Jurkat, Clone E6-1 (cell line): ENCODE data around the gene TERT.
"Not testable (repeated sequence)": the region's sequence is repeated elsewhere in the genome, so short reads cannot be mapped to it uniquely, and the experiment has no call there.

ENCODE experiments used
- DNase-seq: peaks from one replicate; pipeline ENCODE4 v3.0.0-alpha.2; 2011; ENCODE audit warnings: low read depth, low spot score
- H3K4me3 ChIP-seq: 2 replicates; pipeline ENCODE4 v1.5.1; 2011; ENCODE audit warnings: mild to moderate bottlenecking, low read length, control low read depth, moderate library complexity

Gene TERT

DNA sequence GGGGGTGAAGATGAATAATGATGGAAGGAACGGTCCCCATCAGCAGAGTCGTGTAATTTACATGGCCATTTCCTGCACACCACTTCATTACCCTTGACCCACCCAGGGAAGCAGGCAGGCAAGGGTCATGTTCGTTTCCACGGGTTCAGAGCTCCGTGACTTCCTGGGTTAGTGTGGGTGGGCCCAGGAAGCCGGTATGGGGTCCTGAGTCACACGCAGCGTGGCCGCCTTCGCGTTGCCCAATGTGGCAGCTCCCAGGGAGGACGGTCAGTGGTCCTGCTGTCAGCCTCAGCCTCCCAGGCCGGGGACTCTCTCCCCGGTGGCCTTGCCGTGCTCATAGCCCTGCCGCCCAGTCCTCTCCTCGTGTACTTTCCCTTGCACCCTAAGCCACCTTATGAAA is 5.1 kb upstream of the TERT start:
- no peak for DNase-seq

GRCh38 chr5:1299511-1299850 is 4.6 kb upstream of the TERT start:
- DNase-seq: no peak
- no peak overlapping the region for H3K4me3 ChIP-seq

More for the DNA sequence above, 5.1 kb upstream of the TERT start:
- no peak overlapping the region for H3K4me3 ChIP-seq

DNA sequence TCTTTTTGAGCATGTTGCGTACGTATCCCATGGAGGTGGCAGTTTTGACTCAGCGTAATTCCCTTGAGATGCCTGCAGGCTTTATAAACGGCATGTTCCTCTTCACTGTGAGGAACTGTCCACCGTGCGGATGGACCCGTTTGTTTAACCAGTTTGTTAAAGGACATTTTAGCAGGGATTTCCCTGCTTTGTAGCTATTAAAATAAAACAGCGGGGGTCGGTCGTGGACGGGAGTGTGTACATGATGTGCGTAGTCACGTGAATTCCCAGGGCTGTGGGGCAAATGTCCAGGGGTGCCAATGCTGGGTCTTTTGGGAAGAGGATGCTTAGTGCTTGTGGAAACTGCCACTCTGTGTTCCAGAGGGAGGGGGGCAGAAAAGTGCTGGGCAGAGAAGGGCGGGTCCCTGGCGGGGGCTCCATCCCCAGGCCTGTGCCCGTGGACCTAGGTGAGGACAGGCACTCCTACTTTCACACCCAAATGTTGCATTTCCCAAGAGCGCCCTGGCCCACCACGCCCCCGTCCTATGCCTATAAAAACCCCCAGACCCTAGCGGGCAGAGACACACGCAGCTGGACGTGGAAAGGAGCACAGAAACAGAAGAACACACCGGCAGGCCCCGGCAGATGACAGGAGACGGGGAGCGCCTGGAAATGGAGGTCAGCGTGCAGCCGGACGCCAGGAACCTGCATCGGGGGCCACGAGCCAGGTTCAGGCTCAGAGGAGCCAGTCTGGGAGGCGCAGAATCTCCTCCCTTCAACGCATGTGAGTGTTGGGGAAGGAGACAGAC is 4.0 kb upstream of the TERT start:
- DNase-seq: no peak
- H3K4me3 ChIP-seq: no peak overlapping the region

GRCh38 chr5:1298067-1298551 is 3.2 kb upstream of the TERT start:
- H3K4me3 ChIP-seq: no peak overlapping the region
- no peak for DNase-seq

DNA sequence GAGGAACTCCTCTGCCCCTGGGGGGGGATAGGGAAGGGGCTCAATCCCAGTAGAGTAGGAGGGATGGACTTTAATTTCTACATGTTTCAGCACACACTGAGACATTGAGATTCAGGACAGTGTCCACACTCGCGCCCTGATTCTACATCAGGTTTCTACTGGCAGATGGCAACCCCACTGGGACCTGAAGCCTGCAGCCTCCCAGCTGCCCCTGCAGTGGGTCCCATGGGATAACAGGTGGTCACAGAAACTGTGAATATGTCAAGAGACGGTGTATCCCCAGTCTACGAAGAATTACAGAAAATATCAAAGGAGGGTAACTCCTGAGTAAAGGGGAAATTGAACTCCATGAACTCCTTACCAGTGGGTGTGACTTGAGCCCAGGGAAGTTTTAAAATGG is 2.4 kb upstream of the TERT start:
- no peak for DNase-seq
- no peak overlapping the region for H3K4me3 ChIP-seq

- DNase-seq: no peak
- H3K4me3 ChIP-seq: no peak overlapping the region
Measured at GRCh38 chr5:1295650-1296037, 776 bp upstream of the TERT start.

DNA sequence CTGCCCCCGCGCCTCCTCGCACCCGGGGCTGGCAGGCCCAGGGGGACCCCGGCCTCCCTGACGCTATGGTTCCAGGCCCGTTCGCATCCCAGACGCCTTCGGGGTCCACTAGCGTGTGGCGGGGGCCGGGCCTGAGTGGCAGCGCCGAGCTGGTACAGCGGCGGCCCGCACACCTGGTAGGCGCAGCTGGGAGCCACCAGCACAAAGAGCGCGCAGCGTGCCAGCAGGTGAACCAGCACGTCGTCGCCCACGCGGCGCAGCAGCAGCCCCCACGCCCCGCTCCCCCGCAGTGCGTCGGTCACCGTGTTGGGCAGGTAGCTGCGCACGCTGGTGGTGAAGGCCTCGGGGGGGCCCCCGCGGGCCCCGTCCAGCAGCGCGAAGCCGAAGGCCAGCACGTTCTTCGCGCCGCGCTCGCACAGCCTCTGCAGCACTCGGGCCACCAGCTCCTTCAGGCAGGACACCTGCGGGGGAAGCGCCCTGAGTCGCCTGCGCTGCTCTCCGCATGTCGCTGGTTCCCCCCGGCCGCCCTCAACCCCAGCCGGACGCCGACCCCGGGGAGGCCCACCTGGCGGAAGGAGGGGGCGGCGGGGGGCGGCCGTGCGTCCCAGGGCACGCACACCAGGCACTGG is 548 bp downstream of the TERT start:
- DNase-seq: no peak
- peak overlapping the region; percentile 45 for H3K4me3 ChIP-seq

- no peak overlapping the region; the same call in 1 of the 2 replicates for H3K4me3 ChIP-seq
- DNase-seq: no peak
Measured at GRCh38 chr5:1293416-1294205, 1.3 kb downstream of the TERT start.

GRCh38 chr5:1292846-1293415 is 1.9 kb downstream of the TERT start:
- DNase-seq: no peak
- no peak overlapping the region for H3K4me3 ChIP-seq

DNA sequence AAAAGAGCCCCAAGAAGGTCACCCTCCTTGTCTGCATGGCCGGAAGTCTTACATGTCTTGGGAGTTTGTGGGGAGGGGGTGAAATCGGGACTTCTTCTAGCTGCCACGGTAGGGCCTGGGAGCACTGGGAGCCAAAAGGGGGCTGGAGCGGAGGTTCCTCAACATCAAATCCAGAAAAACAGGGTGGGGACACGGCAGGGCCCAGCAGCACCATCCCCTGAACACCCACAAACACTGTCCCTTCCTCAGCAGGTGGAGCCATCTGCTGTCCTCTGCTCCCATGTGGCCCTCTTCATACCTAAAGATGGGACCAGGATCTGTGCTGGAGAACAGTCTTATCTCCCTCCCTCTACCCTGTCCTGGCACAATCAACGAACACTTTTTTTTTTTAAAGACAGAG is 2.7 kb downstream of the TERT start:
- no peak overlapping the region for H3K4me3 ChIP-seq
- no peak for DNase-seq

DNA sequence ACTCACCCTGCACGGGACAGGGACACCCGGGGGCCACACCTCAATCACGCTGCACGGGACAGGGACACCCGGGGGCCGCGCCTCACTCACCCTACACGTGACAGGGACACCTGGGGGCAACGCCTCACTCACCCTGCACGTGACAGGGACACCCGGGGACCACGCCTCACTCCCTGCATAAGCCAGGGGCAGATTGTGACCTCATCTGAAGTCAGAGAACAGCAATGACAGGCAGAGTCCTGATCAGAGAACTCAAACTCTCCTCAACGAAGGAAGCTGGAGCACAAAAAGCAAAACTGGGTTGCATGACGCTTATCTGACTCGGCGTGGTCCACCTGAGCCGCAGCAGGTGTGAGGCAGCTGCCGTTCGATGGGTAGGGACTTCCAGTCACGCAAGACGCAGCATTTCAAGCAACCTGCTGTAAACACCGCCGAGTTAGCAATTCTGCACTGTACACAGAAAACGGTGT is 3.2 kb downstream of the TERT start:
- no peak overlapping the region for H3K4me3 ChIP-seq
- no peak for DNase-seq

DNA sequence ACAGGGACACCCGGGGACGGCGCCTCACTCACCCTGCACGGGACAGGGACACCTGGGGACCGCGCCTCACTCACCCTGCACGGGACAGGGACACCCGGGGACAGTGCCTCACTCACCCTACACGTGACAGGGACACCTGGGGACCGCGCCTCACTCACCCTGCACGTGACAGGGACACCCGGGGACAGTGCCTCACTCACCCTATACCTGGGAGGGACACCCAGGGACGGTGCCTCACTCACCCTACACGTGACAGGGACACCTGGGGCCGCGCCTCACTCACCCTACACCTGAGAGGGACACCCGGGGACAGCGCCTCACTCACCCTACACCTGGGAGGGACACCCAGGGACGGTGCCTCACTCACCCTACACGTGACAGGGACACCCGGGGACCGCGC is 3.9 kb downstream of the TERT start:
- H3K4me3 ChIP-seq, DNase-seq: not testable (repeated sequence)

- H3K4me3 ChIP-seq, DNase-seq: not testable (repeated sequence)
Measured at GRCh38 chr5:1289559-1289958, 5.3 kb downstream of the TERT start.

GRCh38 chr5:1288439-1289335 is 6.2 kb downstream of the TERT start:
- H3K4me3 ChIP-seq: no peak overlapping the region
- DNase-seq: no peak

GRCh38 chr5:1285883-1286291 is 9.0 kb downstream of the TERT start:
- DNase-seq: no peak
- H3K4me3 ChIP-seq: no peak overlapping the region

DNA sequence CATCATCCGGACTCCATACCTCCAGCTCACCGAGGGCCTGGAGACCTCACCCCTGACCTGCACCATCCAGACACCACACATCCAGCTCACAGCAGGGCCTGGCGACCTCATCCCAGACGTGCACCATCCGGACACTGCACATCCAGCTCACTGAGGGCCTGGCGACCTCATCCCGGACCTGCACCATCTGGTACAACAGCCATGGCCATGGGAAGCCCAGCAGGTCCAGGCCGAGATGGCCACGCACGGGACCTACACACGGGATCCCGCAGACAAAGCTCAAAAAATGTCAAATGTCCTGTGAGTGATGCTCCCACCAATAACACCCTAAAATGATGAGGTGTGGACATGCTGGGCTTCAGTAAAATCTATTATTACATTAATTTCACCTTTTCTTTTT is 9.7 kb downstream of the TERT start:
- no peak for DNase-seq
- no peak overlapping the region for H3K4me3 ChIP-seq

- not testable (repeated sequence) for H3K4me3 ChIP-seq, DNase-seq
Measured at GRCh38 chr5:1284336-1284970, 10.4 kb downstream of the TERT start.

GRCh38 chr5:1283729-1284041 is 11.2 kb downstream of the TERT start:
- not testable (repeated sequence) for DNase-seq, H3K4me3 ChIP-seq
